Stimulated activated CD8-positive, alpha-beta memory T cell treated with anti-CD3 and anti-CD28 coated beads, Interleukin-4, amount 100 ng/mL, for 24 hours (primary cell): ENCODE data around the gene IDI2.
A peak's percentile ranks its signal among the peaks of the same experiment; 100 is the strongest.

ENCODE experiments used
- DNase-seq: peaks from one replicate; pipeline ENCODE4 v3.0.0-alpha.2; 2020; ENCODE audit warnings: low read depth

IDI2 gene

GRCh38 chr10:1007583-1007982 lies 18.1 kb downstream of the IDI2 start:
- no peak for DNase-seq

DNA sequence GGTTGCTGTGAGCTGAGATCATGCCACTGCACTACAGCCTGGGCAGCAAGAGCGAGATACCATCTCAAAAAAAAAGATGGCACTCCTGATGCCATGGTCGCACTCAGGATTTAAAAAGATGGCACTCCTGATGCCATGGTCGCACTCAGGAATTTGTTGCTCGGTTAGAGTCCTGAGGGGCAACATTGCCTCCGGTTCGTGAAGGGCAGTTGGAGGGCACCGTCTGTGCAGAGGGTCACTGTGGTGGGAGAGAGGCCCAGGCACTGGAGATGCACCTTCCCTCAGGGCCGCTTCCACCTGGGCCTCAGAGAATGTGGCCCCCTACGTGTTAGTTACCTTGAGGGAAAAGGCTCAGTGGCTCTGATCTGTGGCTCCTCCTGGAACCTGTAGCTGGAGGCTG lies 19.1 kb downstream of the IDI2 start:
- DNase-seq, result no peak

GRCh38 chr10:1003884-1004670 lies 21.6 kb downstream of the IDI2 start:
- DNase-seq, result no peak

DNA sequence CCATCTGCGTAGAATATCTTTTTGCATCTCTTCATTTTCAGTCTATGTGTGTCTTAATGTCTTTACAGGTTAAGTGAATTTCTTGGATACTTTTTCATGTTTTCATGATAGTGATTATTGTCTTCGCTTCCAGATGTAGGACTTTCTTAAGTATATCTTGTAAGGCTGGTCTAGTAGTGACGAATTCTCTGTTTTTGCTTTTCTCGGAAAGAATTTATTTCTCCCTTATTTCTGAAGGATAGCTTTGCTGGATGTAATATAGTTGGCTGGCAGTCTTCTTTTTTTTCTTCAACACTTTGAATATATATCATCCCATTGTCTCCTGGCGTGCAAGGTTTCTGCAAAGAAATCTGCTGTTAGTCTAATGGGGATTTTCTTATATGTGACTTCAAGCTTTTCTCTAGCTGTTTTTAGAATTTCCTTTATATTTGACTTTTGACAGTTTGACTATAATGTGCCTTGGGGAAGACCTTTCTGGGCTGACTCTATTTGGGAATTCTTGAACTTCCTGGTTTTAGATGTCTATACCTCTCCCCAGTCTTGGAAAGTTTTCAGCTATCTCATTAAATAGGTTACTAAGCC lies 23.1 kb downstream of the IDI2 start:
- no peak for DNase-seq

DNA sequence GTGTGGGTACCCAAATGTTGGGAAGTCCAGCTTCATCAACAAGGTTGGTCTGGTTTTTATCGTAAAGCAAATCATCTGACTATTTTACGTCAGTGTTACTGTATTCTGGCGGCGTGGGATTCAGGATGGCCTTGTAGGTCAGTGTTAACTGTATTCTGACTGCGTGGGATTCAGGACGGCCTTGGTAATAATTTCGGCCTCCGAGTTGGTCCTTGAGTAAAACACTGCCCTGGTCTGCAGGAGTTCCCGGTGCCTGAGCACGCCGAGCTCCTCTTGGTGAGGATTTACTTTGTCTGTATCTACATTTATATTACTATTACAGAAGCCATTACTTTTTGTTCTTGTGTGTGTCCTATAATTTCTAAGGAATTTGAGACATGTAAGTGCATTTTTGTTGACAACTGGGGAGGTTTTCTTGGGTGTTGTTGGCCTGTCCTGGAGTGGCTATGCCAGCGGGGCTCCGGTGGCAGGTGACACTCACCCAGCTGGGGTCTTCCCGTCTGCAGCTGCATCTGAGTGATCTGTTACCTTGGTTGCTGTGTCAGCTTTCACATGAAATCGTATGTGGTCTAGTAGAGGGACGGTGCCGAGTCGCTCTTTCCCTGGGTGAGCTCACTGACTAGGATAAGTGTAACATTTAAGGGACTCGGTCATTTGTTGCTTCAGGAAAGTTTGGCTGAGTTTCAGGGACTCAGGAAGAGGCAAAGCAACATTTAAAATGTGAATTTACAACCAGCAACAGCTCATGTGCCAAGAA lies 28.2 kb downstream of the IDI2 start:
- no peak for DNase-seq

DNA sequence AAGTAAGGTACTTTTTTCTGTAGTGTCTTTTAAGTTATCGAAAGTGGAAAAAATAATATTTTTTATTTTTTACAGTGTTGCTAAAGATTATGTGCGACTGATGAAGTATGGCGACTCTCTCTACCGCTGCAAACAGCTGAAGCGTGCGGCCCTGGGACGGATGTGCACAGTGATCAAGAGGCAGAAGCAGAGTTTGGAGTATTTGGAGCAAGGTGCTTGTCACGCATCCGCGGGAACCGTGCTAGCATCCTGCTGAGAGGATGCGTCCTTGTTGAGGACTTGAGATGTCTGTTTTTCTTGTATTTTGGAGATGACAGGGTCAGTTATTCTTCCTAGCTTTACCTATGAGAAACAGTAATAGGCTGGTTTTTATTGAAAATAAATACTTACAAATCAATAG lies 29.6 kb downstream of the IDI2 start:
- DNase-seq, result no peak

GRCh38 chr10:995559-995926 lies 30.1 kb downstream of the IDI2 start:
- no peak for DNase-seq

GRCh38 chr10:994836-995558 lies 30.7 kb downstream of the IDI2 start:
- no peak for DNase-seq

- DNase-seq, result no peak
Measured at GRCh38 chr10:992871-993270, 32.8 kb downstream of the IDI2 start.

GRCh38 chr10:992467-992866 lies 33.2 kb downstream of the IDI2 start:
- DNase-seq, result no peak

DNA sequence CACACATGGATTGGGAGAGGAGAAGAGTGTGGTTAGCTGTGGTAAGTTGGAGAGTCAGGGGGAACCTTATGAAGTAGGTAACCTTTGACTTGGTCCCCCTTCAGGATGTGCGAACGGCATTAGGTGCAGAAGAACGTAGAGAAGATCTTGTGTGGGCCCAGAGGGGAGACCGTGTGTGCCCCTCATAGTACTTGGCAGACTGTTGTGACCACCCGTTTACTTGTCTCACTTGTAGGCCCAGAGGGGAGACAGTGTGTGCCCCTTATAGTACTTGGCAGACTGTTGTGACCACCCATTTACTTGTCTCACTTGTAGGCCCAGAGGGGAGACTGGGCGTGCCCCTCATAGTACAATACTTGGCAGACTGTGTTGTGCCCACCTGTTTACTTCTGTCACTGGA lies 34.9 kb downstream of the IDI2 start:
- no peak for DNase-seq

- DNase-seq, result no peak
Measured at GRCh38 chr10:988667-989545, 36.8 kb downstream of the IDI2 start.

DNA sequence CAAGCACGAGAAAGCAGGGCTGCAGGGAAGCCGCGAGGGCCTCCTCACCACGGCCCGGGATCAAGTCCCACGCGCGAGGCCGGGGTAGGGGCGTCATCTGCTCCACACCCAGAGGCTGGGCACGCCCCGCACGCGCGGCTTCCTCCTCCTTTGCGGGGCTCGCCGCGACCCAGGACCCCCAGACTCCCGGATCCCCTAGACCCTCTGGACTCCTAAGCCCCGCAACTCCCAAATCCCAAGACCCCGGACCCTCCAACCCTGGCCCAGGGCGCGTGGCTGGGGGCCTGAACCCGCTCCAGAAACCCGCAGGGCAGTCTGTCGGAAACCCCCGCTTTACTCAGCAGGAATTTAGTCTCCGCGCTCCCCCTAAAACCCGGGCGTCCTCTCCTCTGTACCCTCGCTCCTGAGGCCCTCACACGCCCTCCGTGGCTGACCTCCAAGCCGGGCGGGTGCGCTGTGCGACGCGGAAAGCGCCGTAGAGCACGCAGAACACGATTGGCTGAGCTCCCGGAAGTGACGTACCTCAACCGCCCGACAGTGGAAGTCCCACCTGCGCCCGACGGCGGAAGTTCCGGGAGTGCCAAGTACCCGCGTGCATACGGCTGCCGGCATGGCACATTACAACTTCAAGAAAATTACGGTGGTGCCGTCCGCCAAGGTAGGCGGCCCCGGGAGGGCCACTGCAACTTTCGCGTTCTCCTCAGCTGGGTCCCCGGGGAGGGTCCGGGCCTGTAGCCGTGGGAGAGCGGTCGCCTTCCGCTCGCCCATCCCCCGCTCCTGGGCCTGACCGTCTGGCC lies 37.6 kb downstream of the IDI2 start, which contains the start of gene GTPBP4:
Gene GTPBP4, plus strand, starts transcription at position 565 of the 797 bp plus-strand sequence. Its CDS starts 46 bp downstream, at position 611.
- DNase-seq, result peak; percentile 95

GRCh38 chr10:987620-987869 lies 38.1 kb downstream of the IDI2 start:
- no peak for DNase-seq

GRCh38 chr10:986881-987619 lies 38.6 kb downstream of the IDI2 start:
- DNase-seq, result no peak

GRCh38 chr10:986137-986825 lies 39.4 kb downstream of the IDI2 start:
- DNase-seq, result no peak

DNA sequence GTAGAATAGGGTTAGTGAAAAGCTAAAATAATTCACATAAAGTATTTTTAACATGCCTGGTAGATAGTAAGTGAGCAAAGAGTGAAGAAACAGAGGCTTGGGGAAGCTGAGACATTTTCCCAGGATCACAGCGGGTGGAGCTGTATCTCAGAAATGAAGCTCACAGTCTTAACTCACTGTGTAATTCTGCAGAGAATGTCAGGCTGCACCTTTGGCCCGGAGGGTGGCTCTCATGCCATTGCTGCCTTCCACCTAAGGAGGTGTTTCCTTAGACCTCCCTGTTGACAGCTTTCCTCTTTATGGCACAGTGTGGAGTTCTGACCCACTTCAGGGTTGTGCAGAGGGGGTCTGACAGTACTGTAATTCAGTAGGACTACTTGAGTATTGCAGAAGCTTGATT lies 40.3 kb downstream of the IDI2 start:
- no peak for DNase-seq

DNA sequence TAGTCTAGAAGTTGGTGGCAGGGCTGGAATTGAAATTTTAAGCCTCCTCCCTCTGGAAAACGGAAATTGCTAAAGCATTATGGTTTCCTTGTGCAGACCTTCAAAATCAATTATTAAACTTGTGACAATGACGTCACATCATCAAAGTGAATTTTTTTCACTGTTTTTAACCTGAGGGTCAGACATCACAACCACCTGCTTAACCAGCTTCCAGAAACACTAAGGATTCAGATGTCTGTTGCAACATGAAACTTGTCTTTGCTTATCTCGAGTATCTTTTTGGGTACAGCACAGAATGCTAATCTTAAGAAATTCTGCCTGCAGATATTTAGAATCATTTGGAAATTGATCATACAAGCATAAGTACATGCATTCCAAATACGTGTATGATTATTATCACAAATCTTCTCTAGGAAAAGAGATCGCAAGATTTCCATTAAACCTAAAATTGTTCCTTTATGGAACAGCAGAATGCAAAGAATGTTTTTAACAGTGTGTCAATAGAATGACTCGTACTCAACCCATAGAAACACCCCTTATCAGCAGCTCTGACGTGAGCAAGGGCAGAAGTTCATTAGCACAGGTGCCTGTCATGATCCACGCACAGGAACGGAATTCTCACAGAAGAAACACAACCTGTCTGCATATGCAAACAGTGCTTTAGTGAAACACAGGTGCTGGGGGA lies 41.5 kb downstream of the IDI2 start:
- no peak for DNase-seq

GRCh38 chr10:983401-983800 lies 42.3 kb downstream of the IDI2 start:
- DNase-seq, result no peak
